HCT116 (cell line): ENCODE results near the gene POLR2H. TPM values are rescaled to one million over a fixed set of nuclear protein-coding genes. Genes with fewer than 3 reads are reported as not detected.

ENCODE experiments used
- ATAC-seq: fragments of 200-7000 bp; cut with Tn5 transposase; 2 replicates; pipeline ENCODE4 v1.9.1; 2020; ENCODE audit warnings: mild to moderate bottlenecking, moderate library complexity
- BruUV-seq: library from RNA; stranded (reverse); fragments of 400-500 nt; replicated peaks from 2 replicates; lab custom pipeline; 2021; lab: Mats Ljungman, UMichigan
- CTCF ChIA-PET: fragments of 300-600 bp; sonication (Branson Sonifier 250); formaldehyde crosslinking; loops from one replicate; lab custom pipeline; 2021; ENCODE audit warnings: antibody characterized with exemption; lab: Charles Lee
- POLR2A ChIA-PET: fragments of 300-600, 350-600 bp; sonication (Branson Sonifier 250); formaldehyde crosslinking; loops from one replicate; lab custom pipeline; 2021; ENCODE audit warnings: antibody characterized with exemption; lab: Charles Lee
- RAD21 ChIA-PET, 2 experiments: fragments of 300-600 bp; sonication (Branson Sonifier 250); formaldehyde crosslinking; loops; one replicate each; lab custom pipeline; 2023; ENCODE audit warnings: low total read pairs in 2 of 2; ENCODE audit not compliant: uncharacterized antibody in 2 of 2, unreplicated experiment in 2 of 2, low non-redundant PET in 1 of 2; lab: Charles Lee
- DNase-seq: peaks from one replicate; pipeline ENCODE4 v3.0.0-alpha.2; 2010; ENCODE audit warnings: low read depth, low spot score
- H2AFZ ChIP-seq: fragments of 200-600 bp; shearing (Covaris generic), sonication (generic); 2 replicates; pipeline ENCODE4 v1.6.1; 2017; ENCODE audit warnings: low read depth, mixed run types, mixed read lengths, antibody characterized with exemption, low read length; ENCODE audit not compliant: poor library complexity, severe bottlenecking
- H3K27ac ChIP-seq: 2 replicates; pipeline ENCODE4 v1.5.1; 2012; ENCODE audit warnings: low read depth, low read length
- H3K27me3 ChIP-seq: fragments of 200-600 bp; sonication (generic); 2 replicates; pipeline ENCODE4 v1.6.1; 2016; ENCODE audit warnings: mixed run types, low read length, mixed read lengths; ENCODE audit not compliant: insufficient read depth
- H3K36me3 ChIP-seq, 2 experiments: fragments of 200-500 bp in 1 of 2; fragments of 200-600 bp in 1 of 2; sonication (Bioruptor generic) in 1 of 2; sonication (generic) in 1 of 2; 2 replicates each; pipeline versions ENCODE4 v1.5.1 to v1.6.1; 2014 to 2016; ENCODE audit warnings: low read length in 2 of 2, inconsistent platforms in 1 of 2, mixed read lengths in 1 of 2, mixed run types in 1 of 2; ENCODE audit not compliant: insufficient read depth in 2 of 2, control insufficient read depth in 1 of 2
- H3K4me1 ChIP-seq, 2 experiments: fragments of 200-600 bp in 1 of 2; sonication (generic) in 1 of 2; 2 replicates each; pipeline versions ENCODE4 v1.5.1 to v1.6.1; 2012 to 2017; ENCODE audit warnings: low read length in 2 of 2, inconsistent platforms in 1 of 2, mild to moderate bottlenecking in 1 of 2, mixed read lengths in 1 of 2, mixed run types in 1 of 2, moderate library complexity in 1 of 2; ENCODE audit not compliant: insufficient read depth in 2 of 2, control insufficient read depth in 1 of 2
- H3K4me2 ChIP-seq: fragments of 200-600 bp; sonication (generic); 2 replicates; pipeline ENCODE4 v1.6.1; 2017; ENCODE audit warnings: mixed run types, low read length, mixed read lengths
- H3K4me3 ChIP-seq, 2 experiments: fragments of 200-600 bp in 1 of 2; sonication (generic) in 1 of 2; replicated peaks in 1 of 2; 2 replicates each; pipeline ENCODE4 v1.5.1; 2011 to 2016; ENCODE audit warnings: low read length in 2 of 2, control low read depth in 1 of 2, low read depth in 1 of 2, mild to moderate bottlenecking in 1 of 2, mixed read lengths in 1 of 2, mixed run types in 1 of 2
- H3K79me2 ChIP-seq: fragments of 200-600 bp; sonication (generic); 2 replicates; pipeline ENCODE4 v1.6.1; 2017; ENCODE audit warnings: mild to moderate bottlenecking, mixed run types, low read length, moderate library complexity, mixed read lengths; ENCODE audit not compliant: insufficient read depth
- H3K9ac ChIP-seq: fragments of 200-600 bp; sonication (generic); 2 replicates; pipeline ENCODE4 v1.6.1; 2016; ENCODE audit warnings: low read length, mixed read lengths
- H3K9me2 ChIP-seq: fragments of 200-600 bp; sonication (generic), shearing (Covaris generic); 2 replicates; pipeline ENCODE4 v1.6.1; 2017; ENCODE audit warnings: mixed run types, mild to moderate bottlenecking, moderate library complexity; ENCODE audit not compliant: insufficient read depth
- H3K9me3 ChIP-seq, 2 experiments: fragments of 200-500 bp in 1 of 2; fragments of 200-600 bp in 1 of 2; sonication (Bioruptor generic) in 1 of 2; sonication (generic) in 1 of 2; 2 replicates each; pipeline ENCODE4 v1.6.1; 2014 to 2017; ENCODE audit warnings: low read length in 2 of 2, mixed read lengths in 2 of 2, inconsistent platforms in 1 of 2, low read depth in 1 of 2, mild to moderate bottlenecking in 1 of 2, mixed run types in 1 of 2, moderate library complexity in 1 of 2; ENCODE audit not compliant: control insufficient read depth in 1 of 2, insufficient read depth in 1 of 2
- H4K20me1 ChIP-seq: fragments of 200-600 bp; sonication (generic), shearing (Covaris generic); 2 replicates; pipeline ENCODE4 v1.6.1; 2017; ENCODE audit warnings: mixed run types, mild to moderate bottlenecking, moderate library complexity; ENCODE audit not compliant: insufficient read depth
- CEBPB ChIP-seq: IDR thresholded peaks from 2 replicates; pipeline ENCODE4 v1.6.1; 2012; ENCODE audit warnings: low read depth
- EGR1 ChIP-seq: IDR thresholded peaks from 2 replicates; pipeline ENCODE4 v1.6.1; 2012; ENCODE audit warnings: low read depth
- ELF1 ChIP-seq: IDR thresholded peaks from 2 replicates; pipeline ENCODE4 v1.6.1; 2012; ENCODE audit warnings: low read depth, borderline replicate concordance
- EZH2phosphoT487 ChIP-seq: fragments of 200-600 bp; IDR thresholded peaks from 2 replicates; pipeline ENCODE4 v1.6.1; 2018; ENCODE audit warnings: antibody characterized with exemption, borderline replicate concordance
- FOSL1 ChIP-seq: IDR thresholded peaks from 2 replicates; pipeline ENCODE4 v1.6.1; 2012; ENCODE audit warnings: low read depth
- JUND ChIP-seq: IDR thresholded peaks from 2 replicates; pipeline ENCODE4 v1.6.1; 2012
- MAX ChIP-seq: IDR thresholded peaks from 2 replicates; pipeline ENCODE4 v1.6.1; 2012
- POLR2AphosphoS5 ChIP-seq: IDR thresholded peaks from 2 replicates; pipeline ENCODE4 v1.6.1; 2011; ENCODE audit warnings: mild to moderate bottlenecking, low read depth, low read length, moderate library complexity
- RAD21 ChIP-seq: IDR thresholded peaks from 2 replicates; pipeline ENCODE4 v1.6.1; 2012; ENCODE audit warnings: low read depth, mild to moderate bottlenecking
- SIN3A ChIP-seq: IDR thresholded peaks from 2 replicates; pipeline ENCODE4 v1.6.1; 2012; ENCODE audit warnings: low read depth
- SP1 ChIP-seq: IDR thresholded peaks from 2 replicates; pipeline ENCODE4 v1.6.1; 2012; ENCODE audit warnings: low read depth
- intact Hi-C: fragments of 100-400 bp; cut with micrococcal nuclease; formaldehyde crosslinking; loops from 2 replicates; pipeline ENCODE4 v1.10.0; 2022
- total RNA-seq: library from RNA; stranded (reverse); gene quantifications from one replicate; pipeline ENCODE4 v1.2.1, GENCODE V29; 2021; ENCODE audit not compliant: unreplicated experiment
- TF ChIP-seq, protein P1 (sequence below): IDR thresholded peaks from 2 replicates; pipeline ENCODE4 v1.6.1; 2012; ENCODE audit warnings: low read depth
- TF ChIP-seq, protein P2 (sequence below), 3 experiments: fragments of 200-600 bp in 1 of 3; sonication (generic) in 1 of 3; IDR thresholded peaks in 2 of 3; conservative IDR thresholded peaks in 1 of 3; 2 replicates each; pipeline ENCODE4 v1.5.1; 2012 to 2017; ENCODE audit warnings: low read depth in 2 of 3, low read length in 2 of 3, antibody characterized with exemption in 1 of 3, borderline replicate concordance in 1 of 3, control low read depth in 1 of 3, mild to moderate bottlenecking in 1 of 3, mixed read lengths in 1 of 3, mixed run types in 1 of 3, moderate library complexity in 1 of 3; ENCODE audit not compliant: insufficient read depth in 1 of 3
- TF ChIP-seq, protein P3 (sequence below): IDR thresholded peaks from 2 replicates; pipeline ENCODE4 v1.6.1; 2012

The POLR2H gene
- total RNA-seq, 1 experiment from 2014 or later = 156 TPM

GRCh38 chr3:184405075-184406030, 43.8 kb downstream of the POLR2H start:
- DNase-seq (no peak), ATAC-seq (no peak)
- TF ChIP-seq SIN3A (no peak), POLR2AphosphoS5 (no peak), EZH2phosphoT487 (no peak), EGR1 (no peak), FOSL1 (no peak), RAD21 (no peak), ELF1 (no peak), CEBPB (no peak), JUND (no peak), MAX (no peak), SP1 (no peak)
- TF ChIP-seq, protein P1, sequence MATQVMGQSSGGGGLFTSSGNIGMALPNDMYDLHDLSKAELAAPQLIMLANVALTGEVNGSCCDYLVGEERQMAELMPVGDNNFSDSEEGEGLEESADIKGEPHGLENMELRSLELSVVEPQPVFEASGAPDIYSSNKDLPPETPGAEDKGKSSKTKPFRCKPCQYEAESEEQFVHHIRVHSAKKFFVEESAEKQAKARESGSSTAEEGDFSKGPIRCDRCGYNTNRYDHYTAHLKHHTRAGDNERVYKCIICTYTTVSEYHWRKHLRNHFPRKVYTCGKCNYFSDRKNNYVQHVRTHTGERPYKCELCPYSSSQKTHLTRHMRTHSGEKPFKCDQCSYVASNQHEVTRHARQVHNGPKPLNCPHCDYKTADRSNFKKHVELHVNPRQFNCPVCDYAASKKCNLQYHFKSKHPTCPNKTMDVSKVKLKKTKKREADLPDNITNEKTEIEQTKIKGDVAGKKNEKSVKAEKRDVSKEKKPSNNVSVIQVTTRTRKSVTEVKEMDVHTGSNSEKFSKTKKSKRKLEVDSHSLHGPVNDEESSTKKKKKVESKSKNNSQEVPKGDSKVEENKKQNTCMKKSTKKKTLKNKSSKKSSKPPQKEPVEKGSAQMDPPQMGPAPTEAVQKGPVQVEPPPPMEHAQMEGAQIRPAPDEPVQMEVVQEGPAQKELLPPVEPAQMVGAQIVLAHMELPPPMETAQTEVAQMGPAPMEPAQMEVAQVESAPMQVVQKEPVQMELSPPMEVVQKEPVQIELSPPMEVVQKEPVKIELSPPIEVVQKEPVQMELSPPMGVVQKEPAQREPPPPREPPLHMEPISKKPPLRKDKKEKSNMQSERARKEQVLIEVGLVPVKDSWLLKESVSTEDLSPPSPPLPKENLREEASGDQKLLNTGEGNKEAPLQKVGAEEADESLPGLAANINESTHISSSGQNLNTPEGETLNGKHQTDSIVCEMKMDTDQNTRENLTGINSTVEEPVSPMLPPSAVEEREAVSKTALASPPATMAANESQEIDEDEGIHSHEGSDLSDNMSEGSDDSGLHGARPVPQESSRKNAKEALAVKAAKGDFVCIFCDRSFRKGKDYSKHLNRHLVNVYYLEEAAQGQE = no peak
- TF ChIP-seq, protein P2, sequence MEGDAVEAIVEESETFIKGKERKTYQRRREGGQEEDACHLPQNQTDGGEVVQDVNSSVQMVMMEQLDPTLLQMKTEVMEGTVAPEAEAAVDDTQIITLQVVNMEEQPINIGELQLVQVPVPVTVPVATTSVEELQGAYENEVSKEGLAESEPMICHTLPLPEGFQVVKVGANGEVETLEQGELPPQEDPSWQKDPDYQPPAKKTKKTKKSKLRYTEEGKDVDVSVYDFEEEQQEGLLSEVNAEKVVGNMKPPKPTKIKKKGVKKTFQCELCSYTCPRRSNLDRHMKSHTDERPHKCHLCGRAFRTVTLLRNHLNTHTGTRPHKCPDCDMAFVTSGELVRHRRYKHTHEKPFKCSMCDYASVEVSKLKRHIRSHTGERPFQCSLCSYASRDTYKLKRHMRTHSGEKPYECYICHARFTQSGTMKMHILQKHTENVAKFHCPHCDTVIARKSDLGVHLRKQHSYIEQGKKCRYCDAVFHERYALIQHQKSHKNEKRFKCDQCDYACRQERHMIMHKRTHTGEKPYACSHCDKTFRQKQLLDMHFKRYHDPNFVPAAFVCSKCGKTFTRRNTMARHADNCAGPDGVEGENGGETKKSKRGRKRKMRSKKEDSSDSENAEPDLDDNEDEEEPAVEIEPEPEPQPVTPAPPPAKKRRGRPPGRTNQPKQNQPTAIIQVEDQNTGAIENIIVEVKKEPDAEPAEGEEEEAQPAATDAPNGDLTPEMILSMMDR (IDR thresholded peaks at IDR 0.05 in 2 of 3, conservative IDR thresholded peaks at IDR 0.05 in 1 of 3; ENCODE audit: borderline replicate concordance in 1 of 3, insufficient read depth in 1 of 3, low read depth in 2 of 3, low read length in 2 of 3) = no peak
- TF ChIP-seq, protein P3, sequence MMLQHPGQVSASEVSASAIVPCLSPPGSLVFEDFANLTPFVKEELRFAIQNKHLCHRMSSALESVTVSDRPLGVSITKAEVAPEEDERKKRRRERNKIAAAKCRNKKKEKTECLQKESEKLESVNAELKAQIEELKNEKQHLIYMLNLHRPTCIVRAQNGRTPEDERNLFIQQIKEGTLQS = no peak
- ChIA-PET CTCF (no interaction called here), RAD21 (no interaction called here), POLR2A (no interaction called here)
- Histone ChIP-seq H3K9me2 (no peaks in the 10 kb centered on the region), H3K36me3 (no peaks in the 10 kb centered on the region), H3K4me3 (no peak overlapping the region), H3K9me3 (no peaks in the 10 kb centered on the region), H3K9ac (no peak overlapping the region), H3K4me1 (peaks cover 0 to 7% of the 10 kb centered on the region in 2 experiments; a peak in 2 of 4 replicates), H3K27me3 (peaks cover 3% of the 10 kb centered on the region; the same call in 1 of the 2 replicates), H2AFZ (no peak overlapping the region), H3K4me2 (no peak overlapping the region), H3K27ac (no peak overlapping the region), H3K79me2 (no peaks in the 10 kb centered on the region), H4K20me1 (no peaks in the 10 kb centered on the region)
- BruUV-seq = no TSS peak
- intact Hi-C loops = no loop called here
